Measurements from ENCODE around the gene ATP10A.

DNA sequence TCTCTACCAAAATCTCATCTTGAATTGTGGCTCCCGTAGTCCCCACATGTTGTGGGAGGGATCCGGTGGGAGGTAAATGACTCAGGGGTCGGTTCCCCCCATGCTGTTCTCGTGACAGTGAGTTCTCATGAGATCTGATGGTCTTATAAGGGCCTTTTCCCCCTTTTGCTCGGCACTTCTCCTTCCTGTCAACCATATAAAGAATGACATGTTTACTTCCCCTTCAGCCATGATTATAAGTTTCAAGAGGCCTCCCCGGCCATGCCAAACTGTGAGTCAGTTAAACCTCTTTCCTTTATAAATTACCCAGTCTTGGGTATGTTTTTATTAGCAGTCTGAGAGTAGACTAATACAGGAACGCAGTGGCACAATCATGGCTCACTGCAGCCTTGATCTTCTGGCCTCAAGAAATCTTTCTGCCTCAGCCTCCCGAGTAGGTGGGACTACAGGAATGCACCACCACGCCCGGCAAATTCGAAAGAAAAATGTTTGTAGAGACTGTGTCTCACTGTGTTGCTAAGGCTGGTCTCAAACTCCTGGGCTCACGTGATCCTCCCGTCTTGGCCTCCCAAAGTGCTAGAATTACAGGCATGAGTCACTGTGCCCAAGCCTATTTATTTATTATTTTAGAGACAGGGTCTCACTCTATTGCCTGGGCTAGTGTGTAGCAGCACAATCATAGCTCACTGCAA, 101.0 kb downstream of the ATP10A start:
- TF ChIP-seq NFIC (IDR thresholded peaks at IDR 0.05; ENCODE audit: borderline replicate concordance) (no peak), MAX (IDR thresholded peaks at IDR 0.05; ENCODE audit: low read depth) (no peak), JUND (IDR thresholded peaks at IDR 0.05) (no peak), EZH2phosphoT487 (IDR thresholded peaks at IDR 0.05; ENCODE audit: borderline replicate concordance, low read depth) (no peak), RAD21 (IDR thresholded peaks at IDR 0.05; ENCODE audit: low read length) (no peak), MEF2A (IDR thresholded peaks at IDR 0.05; ENCODE audit: borderline replicate concordance, low read depth) (no peak), RFX5 (IDR thresholded peaks at IDR 0.05; ENCODE audit: low read length) (no peak), IRF3 (IDR thresholded peaks at IDR 0.05; ENCODE audit: low read depth, low read length) (no peak), EP300 (IDR thresholded peaks at IDR 0.05; ENCODE audit: borderline replicate concordance in 1 of 2, low read depth in 1 of 2, low read length in 1 of 2) (no peak), YY1 (IDR thresholded peaks at IDR 0.05; ENCODE audit: low read depth) (no peak)
- TF ChIP-seq, protein P1, sequence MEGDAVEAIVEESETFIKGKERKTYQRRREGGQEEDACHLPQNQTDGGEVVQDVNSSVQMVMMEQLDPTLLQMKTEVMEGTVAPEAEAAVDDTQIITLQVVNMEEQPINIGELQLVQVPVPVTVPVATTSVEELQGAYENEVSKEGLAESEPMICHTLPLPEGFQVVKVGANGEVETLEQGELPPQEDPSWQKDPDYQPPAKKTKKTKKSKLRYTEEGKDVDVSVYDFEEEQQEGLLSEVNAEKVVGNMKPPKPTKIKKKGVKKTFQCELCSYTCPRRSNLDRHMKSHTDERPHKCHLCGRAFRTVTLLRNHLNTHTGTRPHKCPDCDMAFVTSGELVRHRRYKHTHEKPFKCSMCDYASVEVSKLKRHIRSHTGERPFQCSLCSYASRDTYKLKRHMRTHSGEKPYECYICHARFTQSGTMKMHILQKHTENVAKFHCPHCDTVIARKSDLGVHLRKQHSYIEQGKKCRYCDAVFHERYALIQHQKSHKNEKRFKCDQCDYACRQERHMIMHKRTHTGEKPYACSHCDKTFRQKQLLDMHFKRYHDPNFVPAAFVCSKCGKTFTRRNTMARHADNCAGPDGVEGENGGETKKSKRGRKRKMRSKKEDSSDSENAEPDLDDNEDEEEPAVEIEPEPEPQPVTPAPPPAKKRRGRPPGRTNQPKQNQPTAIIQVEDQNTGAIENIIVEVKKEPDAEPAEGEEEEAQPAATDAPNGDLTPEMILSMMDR (IDR thresholded peaks at IDR 0.05), result no peak
- TF ChIP-seq, protein P2, sequence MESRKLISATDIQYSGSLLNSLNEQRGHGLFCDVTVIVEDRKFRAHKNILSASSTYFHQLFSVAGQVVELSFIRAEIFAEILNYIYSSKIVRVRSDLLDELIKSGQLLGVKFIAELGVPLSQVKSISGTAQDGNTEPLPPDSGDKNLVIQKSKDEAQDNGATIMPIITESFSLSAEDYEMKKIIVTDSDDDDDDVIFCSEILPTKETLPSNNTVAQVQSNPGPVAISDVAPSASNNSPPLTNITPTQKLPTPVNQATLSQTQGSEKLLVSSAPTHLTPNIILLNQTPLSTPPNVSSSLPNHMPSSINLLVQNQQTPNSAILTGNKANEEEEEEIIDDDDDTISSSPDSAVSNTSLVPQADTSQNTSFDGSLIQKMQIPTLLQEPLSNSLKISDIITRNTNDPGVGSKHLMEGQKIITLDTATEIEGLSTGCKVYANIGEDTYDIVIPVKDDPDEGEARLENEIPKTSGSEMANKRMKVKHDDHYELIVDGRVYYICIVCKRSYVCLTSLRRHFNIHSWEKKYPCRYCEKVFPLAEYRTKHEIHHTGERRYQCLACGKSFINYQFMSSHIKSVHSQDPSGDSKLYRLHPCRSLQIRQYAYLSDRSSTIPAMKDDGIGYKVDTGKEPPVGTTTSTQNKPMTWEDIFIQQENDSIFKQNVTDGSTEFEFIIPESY (IDR thresholded peaks at IDR 0.05; ENCODE audit: borderline replicate concordance, low read depth), result no peak
